Prostate gland (tissue), 2 donors: Measurements from ENCODE around the gene CEP63.

ENCODE experiments used
- POLR2A ChIP-seq: fragments of 450-650 bp; IDR thresholded peaks from one replicate; pipeline ENCODE4 v1.6.1; 2016; ENCODE audit warnings: antibody characterized with exemption, mild to moderate bottlenecking
- TF ChIP-seq, protein P1 (sequence below), 4 experiments: fragments of 200-600 bp in 2 of 4; fragments of 450-650 bp in 2 of 4; sonication (generic) in 2 of 4; IDR thresholded peaks; 1 replicate in 3 of 4; 2 replicates in 1 of 4; pipeline ENCODE4 v1.5.1; 2016 to 2019; ENCODE audit warnings: antibody characterized with exemption in 4 of 4, mild to moderate bottlenecking in 2 of 4, moderate library complexity in 2 of 4

- TF ChIP-seq, protein P1, sequence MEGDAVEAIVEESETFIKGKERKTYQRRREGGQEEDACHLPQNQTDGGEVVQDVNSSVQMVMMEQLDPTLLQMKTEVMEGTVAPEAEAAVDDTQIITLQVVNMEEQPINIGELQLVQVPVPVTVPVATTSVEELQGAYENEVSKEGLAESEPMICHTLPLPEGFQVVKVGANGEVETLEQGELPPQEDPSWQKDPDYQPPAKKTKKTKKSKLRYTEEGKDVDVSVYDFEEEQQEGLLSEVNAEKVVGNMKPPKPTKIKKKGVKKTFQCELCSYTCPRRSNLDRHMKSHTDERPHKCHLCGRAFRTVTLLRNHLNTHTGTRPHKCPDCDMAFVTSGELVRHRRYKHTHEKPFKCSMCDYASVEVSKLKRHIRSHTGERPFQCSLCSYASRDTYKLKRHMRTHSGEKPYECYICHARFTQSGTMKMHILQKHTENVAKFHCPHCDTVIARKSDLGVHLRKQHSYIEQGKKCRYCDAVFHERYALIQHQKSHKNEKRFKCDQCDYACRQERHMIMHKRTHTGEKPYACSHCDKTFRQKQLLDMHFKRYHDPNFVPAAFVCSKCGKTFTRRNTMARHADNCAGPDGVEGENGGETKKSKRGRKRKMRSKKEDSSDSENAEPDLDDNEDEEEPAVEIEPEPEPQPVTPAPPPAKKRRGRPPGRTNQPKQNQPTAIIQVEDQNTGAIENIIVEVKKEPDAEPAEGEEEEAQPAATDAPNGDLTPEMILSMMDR (IDR thresholded peaks at IDR 0.05), result no peak
- TF ChIP-seq POLR2A, result no peak
These were observed 48.6 kb upstream of the CEP63 start for GRCh38 chr3:134437211-134437752.
